Endothelial cell of umbilical vein (primary cell): ENCODE data around the gene SLC25A24. TPM values are rescaled to one million over a fixed set of nuclear protein-coding genes. Genes with fewer than 3 reads are reported as not detected.

Experiments used
- BruUV-seq: library from RNA; stranded (reverse); fragments of 400-500 nt; replicated peaks from 2 replicates; lab custom pipeline; 2021; lab: Mats Ljungman, UMichigan
- CTCF ChIA-PET: fragments of 300-600, 350-600 bp; sonication (Branson Sonifier 250); formaldehyde crosslinking; loops from one replicate; lab custom pipeline; 2021; ENCODE audit warnings: antibody characterized with exemption, inconsistent platforms; lab: Charles Lee
- POLR2A ChIA-PET: fragments of 300-600, 350-600 bp; sonication (Branson Sonifier 250); formaldehyde crosslinking; loops from one replicate; lab custom pipeline; 2021; ENCODE audit warnings: antibody characterized with exemption, inconsistent platforms; lab: Charles Lee
- DNase-seq: peaks from one replicate; pipeline ENCODE4 v3.0.0-alpha.2; 2011; ENCODE audit warnings: low read depth, low spot score
- FAIRE-seq: peaks from 2 replicates; lab custom pipeline; 2011; peaks lifted over from hg19 to GRCh38; lab: Jason Lieb, UNC
- H2AFZ ChIP-seq: 2 replicates; pipeline ENCODE4 v1.6.0; 2012; ENCODE audit warnings: low read depth, low read length, control low read depth, inconsistent platforms
- H3K27ac ChIP-seq: 2 replicates; pipeline ENCODE4 v1.5.1; 2011; ENCODE audit warnings: low read depth, mild to moderate bottlenecking, control low read depth, low read length, moderate library complexity; ENCODE audit not compliant: insufficient read depth
- H3K27me3 ChIP-seq, 2 experiments: 2 replicates each; pipeline versions ENCODE4 v1.6.0 to v1.6.1; 2011; ENCODE audit warnings: low read length in 2 of 2, mixed read lengths in 1 of 2; ENCODE audit not compliant: control insufficient read depth in 2 of 2, insufficient read depth in 2 of 2
- H3K36me3 ChIP-seq, 2 experiments: 2 replicates in 1 of 2; 3 replicates in 1 of 2; pipeline ENCODE4 v1.5.1; 2011; ENCODE audit warnings: low read length in 2 of 2, mild to moderate bottlenecking in 1 of 2, moderate library complexity in 1 of 2; ENCODE audit not compliant: control insufficient read depth in 2 of 2, insufficient read depth in 2 of 2; ENCODE audit errors: extremely low read depth in 1 of 2
- H3K4me1 ChIP-seq: 3 replicates; pipeline ENCODE4 v1.5.1; 2011; ENCODE audit warnings: mild to moderate bottlenecking, low read length; ENCODE audit not compliant: control insufficient read depth, insufficient read depth; ENCODE audit errors: extremely low read depth
- H3K4me2 ChIP-seq: 2 replicates; pipeline ENCODE4 v1.6.1; 2011; ENCODE audit warnings: low read length, control low read depth, mixed read lengths; ENCODE audit not compliant: insufficient read depth
- H3K4me3 ChIP-seq, 3 experiments: fragments of 200-600 bp in 1 of 3; sonication (generic), shearing (Covaris generic) in 1 of 3; replicated peaks in 1 of 3; 2 replicates each; pipeline ENCODE4 v1.5.1; 2011 to 2016; ENCODE audit warnings: control low read depth in 3 of 3, low read length in 3 of 3, mild to moderate bottlenecking in 2 of 3, inconsistent platforms in 1 of 3, low read depth in 1 of 3, moderate library complexity in 1 of 3; ENCODE audit not compliant: insufficient read depth in 1 of 3
- H3K79me2 ChIP-seq: 2 replicates; pipeline ENCODE4 v1.6.0; 2012; ENCODE audit warnings: low read length, inconsistent platforms; ENCODE audit not compliant: control insufficient read depth, insufficient read depth
- H3K9ac ChIP-seq: replicated peaks from 2 replicates; pipeline ENCODE3; 2011; ENCODE audit warnings: low read length, control low read depth; ENCODE audit not compliant: insufficient read depth; ENCODE audit errors: extremely low read depth
- H3K9me1 ChIP-seq: replicated peaks from 3 replicates; pipeline ENCODE4 v1.6.0; 2011; ENCODE audit warnings: mild to moderate bottlenecking, low read length; ENCODE audit not compliant: control insufficient read depth, insufficient read depth; ENCODE audit errors: extremely low read depth
- H3K9me3 ChIP-seq: replicated peaks from 2 replicates; pipeline ENCODE4 v1.5.1; 2012; ENCODE audit warnings: low read length, inconsistent platforms; ENCODE audit not compliant: control insufficient read depth, insufficient read depth
- H4K20me1 ChIP-seq: replicated peaks from 2 replicates; pipeline ENCODE3; 2011; ENCODE audit warnings: mild to moderate bottlenecking, low read length; ENCODE audit not compliant: control insufficient read depth, insufficient read depth; ENCODE audit errors: extremely low read depth
- EZH2 ChIP-seq: IDR thresholded peaks from 2 replicates; pipeline ENCODE4 v1.6.1; 2012; ENCODE audit warnings: borderline replicate concordance, low read depth, mild to moderate bottlenecking, moderate library complexity, low read length, inconsistent platforms; ENCODE audit not compliant: severe bottlenecking
- FOS ChIP-seq: IDR thresholded peaks from 2 replicates; pipeline ENCODE4 v1.6.1; 2011; ENCODE audit warnings: mild to moderate bottlenecking, low read length, moderate library complexity, borderline replicate concordance; ENCODE audit not compliant: insufficient read depth
- GATA2 ChIP-seq: IDR thresholded peaks from 2 replicates; pipeline ENCODE4 v1.7.0; 2011; ENCODE audit warnings: low read depth, mild to moderate bottlenecking, moderate library complexity, mixed read lengths, low read length; ENCODE audit not compliant: insufficient read length, insufficient read depth
- JUN ChIP-seq: IDR thresholded peaks from 2 replicates; pipeline ENCODE4 v1.6.1; 2011; ENCODE audit warnings: borderline replicate concordance, low read depth; ENCODE audit not compliant: insufficient read length, insufficient read depth
- MAX ChIP-seq: IDR thresholded peaks from 2 replicates; pipeline ENCODE4 v1.6.1; 2011; ENCODE audit not compliant: insufficient read depth, insufficient read length
- MYC ChIP-seq: IDR thresholded peaks from one replicate; pipeline ENCODE4 v1.6.1; 2011; ENCODE audit warnings: mild to moderate bottlenecking, low read depth, low read length
- POLR2A ChIP-seq: IDR thresholded peaks from 2 replicates; pipeline ENCODE4 v1.6.1; 2012; ENCODE audit warnings: low read depth, mild to moderate bottlenecking, control low read depth, low read length
- POLR2AphosphoS5 ChIP-seq: IDR thresholded peaks from 2 replicates; pipeline ENCODE4 v1.6.1; 2012; ENCODE audit warnings: low read depth, mild to moderate bottlenecking, control low read depth, low read length, moderate library complexity; ENCODE audit not compliant: insufficient read depth
- dilution Hi-C: fragments of 300-500 bp; cut with MboI; formaldehyde crosslinking; loops from one replicate; pipeline ENCODE4 v1.15.0; 2019; ENCODE audit warnings: low sequenced_read_pairs; ENCODE audit not compliant: extremely low pct_ligation_motif_present
- intact Hi-C: fragments of 100-400 bp; cut with micrococcal nuclease; formaldehyde crosslinking; loops from one replicate; pipeline ENCODE4 v1.10.0; 2022
- polyA plus RNA-seq, 4 experiments: library from polyadenylated mRNA; depleted of rRNA in 3 of 4; stranded (reverse) in 3 of 4; unstranded in 1 of 4; fragments of >200 nt; gene quantifications; 2 replicates each; pipeline versions ENCODE4 v1.2.1 to v1.2.3, GENCODE V29; 2011 to 2012; ENCODE audit warnings: missing spikeins in 1 of 4
- total RNA-seq: library from RNA; stranded (reverse); gene quantifications from 2 replicates; pipeline ENCODE4 v1.2.3, GENCODE V29; 2021
- TF ChIP-seq, protein P1 (sequence below), 2 donors: IDR thresholded peaks; 1 replicate in 1 of 2; 2 replicates in 1 of 2; pipeline ENCODE4 v1.5.1; 2011; ENCODE audit warnings: low read length in 2 of 2, mild to moderate bottlenecking in 2 of 2, moderate library complexity in 2 of 2, control low read depth in 1 of 2, inconsistent platforms in 1 of 2, low read depth in 1 of 2; ENCODE audit not compliant: insufficient read depth in 1 of 2; ENCODE audit errors: extremely low read depth in 1 of 2

The SLC25A24 gene
- total and polyA plus RNA-seq, 2 donors (not counting 3 experiments of a cell fraction or from before 2014, with no cell fraction given), result 16.9 to 45.8 TPM

DNA sequence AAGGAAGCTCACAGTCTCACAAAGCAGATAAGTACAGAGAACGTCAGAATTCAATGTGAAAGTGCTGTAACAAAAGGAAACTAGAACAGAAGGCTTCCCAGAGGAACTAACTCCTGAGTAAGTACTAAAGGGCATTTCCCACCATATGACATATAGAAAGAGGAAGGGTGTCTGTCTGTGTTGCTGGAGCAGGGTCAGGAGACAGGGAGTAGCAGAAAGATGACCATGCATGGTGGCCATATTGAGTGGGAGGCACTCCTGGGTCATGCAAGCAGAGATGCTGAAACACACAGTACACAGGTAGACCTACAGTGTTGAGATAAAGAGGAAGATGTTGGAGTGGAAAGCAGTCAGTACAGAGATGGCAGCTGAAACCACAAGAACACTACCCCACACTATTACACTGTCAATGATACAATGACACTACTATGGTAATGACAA lies 47.3 kb downstream of the SLC25A24 start:
- TF ChIP-seq POLR2A (no peak), GATA2 (no peak), MYC (no peak), POLR2AphosphoS5 (no peak), JUN (no peak), EZH2 (no peak), MAX (no peak), FOS (no peak)
- TF ChIP-seq, protein P1, sequence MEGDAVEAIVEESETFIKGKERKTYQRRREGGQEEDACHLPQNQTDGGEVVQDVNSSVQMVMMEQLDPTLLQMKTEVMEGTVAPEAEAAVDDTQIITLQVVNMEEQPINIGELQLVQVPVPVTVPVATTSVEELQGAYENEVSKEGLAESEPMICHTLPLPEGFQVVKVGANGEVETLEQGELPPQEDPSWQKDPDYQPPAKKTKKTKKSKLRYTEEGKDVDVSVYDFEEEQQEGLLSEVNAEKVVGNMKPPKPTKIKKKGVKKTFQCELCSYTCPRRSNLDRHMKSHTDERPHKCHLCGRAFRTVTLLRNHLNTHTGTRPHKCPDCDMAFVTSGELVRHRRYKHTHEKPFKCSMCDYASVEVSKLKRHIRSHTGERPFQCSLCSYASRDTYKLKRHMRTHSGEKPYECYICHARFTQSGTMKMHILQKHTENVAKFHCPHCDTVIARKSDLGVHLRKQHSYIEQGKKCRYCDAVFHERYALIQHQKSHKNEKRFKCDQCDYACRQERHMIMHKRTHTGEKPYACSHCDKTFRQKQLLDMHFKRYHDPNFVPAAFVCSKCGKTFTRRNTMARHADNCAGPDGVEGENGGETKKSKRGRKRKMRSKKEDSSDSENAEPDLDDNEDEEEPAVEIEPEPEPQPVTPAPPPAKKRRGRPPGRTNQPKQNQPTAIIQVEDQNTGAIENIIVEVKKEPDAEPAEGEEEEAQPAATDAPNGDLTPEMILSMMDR (IDR thresholded peaks at IDR 0.05; ENCODE audit: extremely low read depth in 1 of 2, insufficient read depth in 1 of 2, low read depth in 1 of 2, low read length in 2 of 2), result no peak
- no peak overlapping the region for H2AFZ ChIP-seq
- DNase-seq (no peak), FAIRE-seq (no peak)
- POLR2A ChIA-PET, result no interaction called here
- H3K36me3 ChIP-seq, result peaks cover 18 to 36% of the 10 kb centered on the region in 2 experiments
- intact Hi-C loops, result no loop called here
- no peaks in the 10 kb centered on the region for H3K9me3 ChIP-seq
- H4K20me1 ChIP-seq, result peaks cover 2% of the 10 kb centered on the region
- no TSS peak for BruUV-seq
- H3K27me3 ChIP-seq, result no peaks in the 10 kb centered on the region
- no peak overlapping the region for H3K27ac ChIP-seq
- H3K4me2 ChIP-seq, result no peak overlapping the region
- H3K9ac ChIP-seq, result no peak overlapping the region
- no peaks in the 10 kb centered on the region for H3K4me1 ChIP-seq
- dilution Hi-C loops, result no loop called here
- H3K79me2 ChIP-seq, result peaks cover 2% of the 10 kb centered on the region
- no peaks in the 10 kb centered on the region for H3K9me1 ChIP-seq
- no peak overlapping the region for H3K4me3 ChIP-seq
- CTCF ChIA-PET, result no interaction called here
